Measurements from ENCODE around the gene C9orf78. TPM values are rescaled to one million over a fixed set of nuclear protein-coding genes. Genes with fewer than 3 reads are reported as not detected.

C9orf78 gene
- total and polyA plus RNA-seq, 2 of the 8 experiments (the other 6 are each of a cell fraction or from before 2014, with no cell fraction given) = 17.4 to 40.6 TPM

DNA sequence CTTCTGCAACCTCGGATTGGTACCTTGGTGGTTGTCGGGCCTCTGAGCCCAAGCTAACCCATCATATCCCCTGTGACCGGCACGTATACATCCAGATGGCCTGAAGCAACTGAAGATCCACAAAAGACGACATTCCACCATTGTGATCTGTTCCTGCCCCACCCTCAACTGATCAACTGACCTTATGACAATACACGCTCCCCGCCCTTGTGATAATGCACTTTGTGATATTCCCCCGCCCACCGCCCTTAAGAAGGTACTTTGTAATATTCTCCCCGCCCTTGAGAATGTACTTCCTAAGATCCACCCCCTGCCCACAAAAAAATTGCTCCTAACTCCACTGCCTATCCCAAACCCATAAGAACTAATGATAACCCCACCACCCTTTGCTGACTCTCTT lies 48.6 kb downstream of the C9orf78 start:
- Histone ChIP-seq H3K27me3 (replicated peaks in 1 of 4; ENCODE audit: control insufficient read depth in 3 of 4, extremely low read depth in 1 of 4, insufficient read depth in 3 of 4, low read length in 3 of 4) (no peaks in the 10 kb centered on the region), H4K91ac (replicated peaks; ENCODE audit: insufficient read length, low read length) (no peak overlapping the region), H2BK15ac (ENCODE audit: low read length) (no peak overlapping the region), H3K4me3 (ENCODE audit: extremely low read depth in 1 of 4, insufficient read depth in 2 of 4, low read depth in 3 of 4, low read length in 4 of 4) (no peak overlapping the region), H2BK12ac (ENCODE audit: low read depth, low read length) (no peak overlapping the region), H2BK120ac (replicated peaks; ENCODE audit: low read depth, low read length) (no peak overlapping the region), H3K4me2 (ENCODE audit: insufficient read depth in 1 of 2, low read depth in 2 of 2, low read length in 2 of 2) (no peak overlapping the region), H3K14ac (ENCODE audit: insufficient read length) (no peak overlapping the region), H4K8ac (ENCODE audit: extremely low read depth, insufficient read depth, low read length) (no peak overlapping the region), H2AFZ (ENCODE audit: low read length) (no peak overlapping the region), H3K79me2 (ENCODE audit: control insufficient read depth in 1 of 2, insufficient read depth in 2 of 2, low read length in 2 of 2) (no peaks in the 10 kb centered on the region), H3K27ac (ENCODE audit: low read depth, low read length) (no peak overlapping the region), H4K5ac (ENCODE audit: insufficient read length, low read depth, low read length) (no peak overlapping the region), H4K20me1 (replicated peaks in 1 of 2; ENCODE audit: control insufficient read depth in 1 of 2, insufficient read depth in 2 of 2, low read length in 2 of 2) (no peaks in the 10 kb centered on the region), H3K9me3 (ENCODE audit: insufficient read depth in 2 of 2, low read depth in 1 of 2, low read length in 1 of 2) (no peaks in the 10 kb centered on the region), H3K36me3 (ENCODE audit: control insufficient read depth in 2 of 4, insufficient read depth in 4 of 4, low read length in 3 of 4) (no peaks in the 10 kb centered on the region), H2AK5ac (ENCODE audit: low read depth, low read length) (no peak overlapping the region), H3K79me1 (ENCODE audit: low read depth, low read length) (no peaks in the 10 kb centered on the region), H2BK5ac (ENCODE audit: low read depth, low read length) (no peak overlapping the region), H3K23ac (ENCODE audit: insufficient read length) (no peak overlapping the region), H3K18ac (ENCODE audit: extremely low read depth, low read length) (no peak overlapping the region), H2BK20ac (ENCODE audit: low read length) (no peak overlapping the region), H3K4me1 (replicated peaks in 1 of 4; ENCODE audit: control insufficient read depth in 3 of 4, insufficient read depth in 4 of 4, low read length in 3 of 4) (no peaks in the 10 kb centered on the region), H3K23me2 (ENCODE audit: low read depth, low read length) (no peaks in the 10 kb centered on the region), H3K4ac (replicated peaks; ENCODE audit: insufficient read length, low read depth, low read length) (no peak overlapping the region), H3K9ac (replicated peaks in 1 of 4; ENCODE audit: extremely low read depth in 1 of 4, low read depth in 3 of 4, low read length in 3 of 4) (no peak overlapping the region), H3K56ac (replicated peaks; ENCODE audit: insufficient read length, low read depth, low read length) (no peak overlapping the region)
- FAIRE-seq (no peak), DNase-seq (ENCODE audit: low read depth in 1 of 2, low spot score in 2 of 2) (no peak)
- 95% methylated on average over 10 of the region's 10 CpGs; no CpG with 5 or more reads in 1 of the 2 experiments for WGBS, 2 experiments (ENCODE audit: extremely low coverage in 1 of 2, insufficient coverage in 1 of 2, insufficient read length in 1 of 2, insufficient replicate concordance in 2 of 2, low coverage in 1 of 2, low lambda C conversion rate in 2 of 2, missing lambda C conversion rate in 1 of 2)
- no peak for TF ChIP-seq MAFK (IDR thresholded peaks at IDR 0.05; ENCODE audit: low read depth, low read length)
- TF ChIP-seq CTBP2 (IDR thresholded peaks at IDR 0.05; ENCODE audit: borderline replicate concordance, insufficient read depth, insufficient read length, low read length) = no peak
- no peak for TF ChIP-seq EGR1 (IDR thresholded peaks at IDR 0.05; ENCODE audit: borderline replicate concordance, low read depth, low read length)
- TF ChIP-seq TAF1 (IDR thresholded peaks at IDR 0.05; ENCODE audit: low read depth, low read length) = no peak
- TF ChIP-seq POU5F1 (IDR thresholded peaks at IDR 0.05; ENCODE audit: low read depth, low read length) = no peak
- ChIA-PET CTCF (ENCODE audit: partially characterized antibody) (interaction anchor here (0.6 to 12.8 kb wide), 9 partner anchors 10 to 174 kb away, joined by 3 to 250 read pairs (median 4); partner anchors contain the start of gene PTGES), POLR2A (ENCODE audit: partially characterized antibody) (interaction anchor here (1.1 to 2.1 kb wide), 2 partner anchors 9 to 49 kb away, joined by 3 to 4 read pairs; no protein-coding TSS in a partner anchor)
